ENCODE results near the gene FAM193B. TPM values are rescaled to one million over a fixed set of nuclear protein-coding genes. Genes with fewer than 3 reads are reported as not detected.
A peak's percentile ranks its signal among the peaks of the same experiment; 100 is the strongest.

FAM193B gene
- total and polyA plus RNA-seq, 9 of the 15 experiments (the other 6 are each of a cell fraction or from before 2014, with no cell fraction given): 4.4 to 76.4 (median 37.3) TPM

DNA sequence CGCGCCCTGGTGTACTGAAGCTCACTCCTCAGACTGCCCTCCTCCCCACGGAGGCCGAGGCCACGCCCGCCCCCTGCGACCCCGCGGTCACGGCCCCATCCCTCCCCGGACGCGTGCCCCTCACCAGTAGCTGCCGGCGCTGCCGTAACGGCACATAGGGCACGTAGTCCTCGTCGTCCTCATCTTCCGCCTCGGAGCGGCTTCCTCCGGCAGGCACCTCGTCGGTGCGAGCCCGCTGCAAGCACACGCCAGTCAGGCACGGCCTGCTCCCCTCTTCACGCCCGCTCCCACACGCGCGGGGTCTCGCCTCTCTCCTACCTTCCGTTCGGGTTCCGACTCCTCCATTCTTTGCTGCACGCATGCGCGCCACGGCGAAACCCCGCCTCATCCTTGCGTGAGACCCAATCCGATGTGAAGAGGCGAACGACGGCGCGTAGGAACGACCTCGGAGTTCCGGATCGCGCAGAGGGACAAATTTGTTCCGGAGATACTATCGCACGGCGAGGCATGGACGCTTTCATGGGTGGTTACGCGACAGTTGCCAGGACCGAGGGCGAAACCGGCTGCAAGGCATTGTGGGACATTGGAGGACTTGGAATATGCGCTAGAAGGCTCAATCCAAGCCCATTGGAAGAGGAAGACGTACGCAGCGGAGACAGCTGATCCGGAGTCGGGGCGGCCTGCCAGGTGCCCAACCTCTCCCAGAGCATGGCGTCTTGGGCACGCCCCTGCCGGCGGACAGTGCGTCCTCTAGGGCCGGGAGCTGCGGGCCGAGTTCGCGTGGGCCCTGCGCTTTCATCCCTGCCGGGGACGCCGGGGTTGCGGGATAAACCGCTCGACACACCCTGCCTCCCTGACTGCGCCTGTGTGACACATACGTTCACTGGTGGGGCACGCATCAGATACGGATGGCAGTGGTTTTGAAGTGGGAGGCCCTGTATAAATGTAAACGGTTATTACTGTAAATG, 37.5 kb downstream of the FAM193B start, which contains the start of gene DDX41 (continued):
- TF ChIP-seq XRCC3 (IDR thresholded peaks at IDR 0.05) (no peak), MCM3 (IDR thresholded peaks at IDR 0.05) (no peak), TFAM (CRISPR knock-in tag; conservative IDR thresholded peaks at IDR 0.05) (no peak), RNF2 (IDR thresholded peaks at IDR 0.05) (peak; percentile 92), FOSL1 (tag; conservative IDR thresholded peaks at IDR 0.05) (peak; percentile 29; the same call in 1 of the 2 replicates), NCOA2 (IDR thresholded peaks at IDR 0.05; ENCODE audit: partially characterized antibody in 2 of 2) (no peak), DIDO1 (tag; IDR thresholded peaks at IDR 0.05; ENCODE audit: low read depth) (peak; percentile 79), L3MBTL2 (IDR thresholded peaks at IDR 0.05) (peak; percentile 79), ZNF347 (CRISPR knock-in tag; IDR thresholded peaks at IDR 0.05; ENCODE audit: low read depth) (no peak), SRF (CRISPR knock-in tag; IDR thresholded peaks at IDR 0.05) (peak; percentile 13 to 57; a peak in 1 of 4 replicates), C11orf30 (IDR thresholded peaks at IDR 0.05; ENCODE audit: low read depth) (peak; percentile 99), MAFK (IDR thresholded peaks at IDR 0.05; ENCODE audit: low read length) (no peak), ZNF436 (CRISPR knock-in tag; IDR thresholded peaks at IDR 0.05) (no peak), FUS (optimal IDR thresholded peaks at IDR 0.05; ENCODE audit: low read depth, low read length) (no peak), TRIM24 (IDR thresholded peaks at IDR 0.05) (peak in 1 of 2 experiments; percentile 68; a peak in 2 of 4 replicates), DPF2 (IDR thresholded peaks at IDR 0.05) (peak; percentile 58; the same call in 1 of the 2 replicates), ZNF511 (CRISPR knock-in tag; IDR thresholded peaks at IDR 0.05) (no peak), JUND (IDR thresholded peaks at IDR 0.05; ENCODE audit: borderline replicate concordance, low read depth, low read length) (peak; percentile 65; the same call in 1 of the 2 replicates), JUND (tag; IDR thresholded peaks at IDR 0.05; ENCODE audit: borderline replicate concordance, low read depth, low read length) (peak; percentile 45; the same call in 1 of the 3 replicates), HCFC1 (IDR thresholded peaks at IDR 0.05; ENCODE audit: low read depth, low read length) (peak; percentile 76), HNRNPK (IDR thresholded peaks at IDR 0.05; ENCODE audit: low read depth, low read length, poor library complexity, severe bottlenecking) (no peak), ZNF41 (CRISPR knock-in tag; conservative IDR thresholded peaks at IDR 0.05) (no peak), TOE1 (IDR thresholded peaks at IDR 0.05; ENCODE audit: borderline replicate concordance) (peak; percentile 91), TOE1 (CRISPR knock-in tag; IDR thresholded peaks at IDR 0.05; ENCODE audit: borderline replicate concordance, low read depth) (no peak), TARDBP (IDR thresholded peaks at IDR 0.05) (0 out of 2 replicates have a peak, but pooled peaks have one; percentile 43), LEF1 (IDR thresholded peaks at IDR 0.05) (no peak)
- TF ChIP-seq, protein P1, sequence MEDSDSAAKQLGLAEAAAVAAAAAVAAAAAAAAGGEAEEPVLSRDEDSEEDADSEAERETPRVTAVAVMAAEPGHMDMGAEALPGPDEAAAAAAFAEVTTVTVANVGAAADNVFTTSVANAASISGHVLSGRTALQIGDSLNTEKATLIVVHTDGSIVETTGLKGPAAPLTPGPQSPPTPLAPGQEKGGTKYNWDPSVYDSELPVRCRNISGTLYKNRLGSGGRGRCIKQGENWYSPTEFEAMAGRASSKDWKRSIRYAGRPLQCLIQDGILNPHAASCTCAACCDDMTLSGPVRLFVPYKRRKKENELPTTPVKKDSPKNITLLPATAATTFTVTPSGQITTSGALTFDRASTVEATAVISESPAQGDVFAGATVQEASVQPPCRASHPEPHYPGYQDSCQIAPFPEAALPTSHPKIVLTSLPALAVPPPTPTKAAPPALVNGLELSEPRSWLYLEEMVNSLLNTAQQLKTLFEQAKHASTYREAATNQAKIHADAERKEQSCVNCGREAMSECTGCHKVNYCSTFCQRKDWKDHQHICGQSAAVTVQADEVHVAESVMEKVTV (CRISPR knock-in tag; IDR thresholded peaks at IDR 0.05): 0 out of 2 replicates have a peak, but pooled peaks have one; percentile 37
- TF ChIP-seq, protein P2, sequence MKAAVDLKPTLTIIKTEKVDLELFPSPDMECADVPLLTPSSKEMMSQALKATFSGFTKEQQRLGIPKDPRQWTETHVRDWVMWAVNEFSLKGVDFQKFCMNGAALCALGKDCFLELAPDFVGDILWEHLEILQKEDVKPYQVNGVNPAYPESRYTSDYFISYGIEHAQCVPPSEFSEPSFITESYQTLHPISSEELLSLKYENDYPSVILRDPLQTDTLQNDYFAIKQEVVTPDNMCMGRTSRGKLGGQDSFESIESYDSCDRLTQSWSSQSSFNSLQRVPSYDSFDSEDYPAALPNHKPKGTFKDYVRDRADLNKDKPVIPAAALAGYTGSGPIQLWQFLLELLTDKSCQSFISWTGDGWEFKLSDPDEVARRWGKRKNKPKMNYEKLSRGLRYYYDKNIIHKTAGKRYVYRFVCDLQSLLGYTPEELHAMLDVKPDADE (conservative IDR thresholded peaks at IDR 0.05; ENCODE audit: control insufficient read depth, low read depth, low read length): peak; percentile 73; the same call in 1 of the 2 replicates

Data from K562 (cell line).